Measurements from ENCODE around the gene OR8D1.

DNA sequence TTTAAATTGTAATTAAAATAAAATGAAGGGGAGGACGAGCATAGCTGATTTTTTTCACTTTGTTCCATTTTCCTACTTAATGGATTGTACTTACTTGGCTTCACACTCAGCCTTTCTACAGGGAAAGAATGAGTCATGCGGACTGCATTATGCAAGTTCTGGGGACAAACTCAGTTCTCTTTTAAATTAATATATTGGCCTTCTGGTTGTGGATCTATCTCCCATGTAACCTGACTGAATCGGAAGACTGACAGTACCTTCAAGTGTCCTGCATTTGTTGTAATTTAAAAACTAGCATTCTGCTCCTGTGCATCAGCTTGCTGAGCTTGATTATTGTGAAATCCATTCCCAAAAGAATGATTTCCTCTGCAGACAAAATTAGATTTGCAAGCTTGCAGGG lies 12.2 kb downstream of the OR8D1 start:
- no peak for TF ChIP-seq POLR2AphosphoS5 (IDR thresholded peaks at IDR 0.05; ENCODE audit: insufficient read depth in 1 of 2, low read depth in 1 of 2)
- no peak for TF ChIP-seq POLR2A (IDR thresholded peaks at IDR 0.05)
- TF ChIP-seq, protein P1, sequence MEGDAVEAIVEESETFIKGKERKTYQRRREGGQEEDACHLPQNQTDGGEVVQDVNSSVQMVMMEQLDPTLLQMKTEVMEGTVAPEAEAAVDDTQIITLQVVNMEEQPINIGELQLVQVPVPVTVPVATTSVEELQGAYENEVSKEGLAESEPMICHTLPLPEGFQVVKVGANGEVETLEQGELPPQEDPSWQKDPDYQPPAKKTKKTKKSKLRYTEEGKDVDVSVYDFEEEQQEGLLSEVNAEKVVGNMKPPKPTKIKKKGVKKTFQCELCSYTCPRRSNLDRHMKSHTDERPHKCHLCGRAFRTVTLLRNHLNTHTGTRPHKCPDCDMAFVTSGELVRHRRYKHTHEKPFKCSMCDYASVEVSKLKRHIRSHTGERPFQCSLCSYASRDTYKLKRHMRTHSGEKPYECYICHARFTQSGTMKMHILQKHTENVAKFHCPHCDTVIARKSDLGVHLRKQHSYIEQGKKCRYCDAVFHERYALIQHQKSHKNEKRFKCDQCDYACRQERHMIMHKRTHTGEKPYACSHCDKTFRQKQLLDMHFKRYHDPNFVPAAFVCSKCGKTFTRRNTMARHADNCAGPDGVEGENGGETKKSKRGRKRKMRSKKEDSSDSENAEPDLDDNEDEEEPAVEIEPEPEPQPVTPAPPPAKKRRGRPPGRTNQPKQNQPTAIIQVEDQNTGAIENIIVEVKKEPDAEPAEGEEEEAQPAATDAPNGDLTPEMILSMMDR (IDR thresholded peaks at IDR 0.05): no peak

Data from vagina (tissue), 2 donors.